Keratinocyte (primary cell): Measurements from ENCODE around the gene SUPT20HL2. TPM values are rescaled to one million over a fixed set of nuclear protein-coding genes. Genes with fewer than 3 reads are reported as not detected.

Experiments
- DNase-seq: peaks from one replicate; pipeline ENCODE4 v3.0.0-alpha.2; 2011; ENCODE audit warnings: low read depth, missing footprints, low spot score
- FAIRE-seq: peaks from 2 replicates; lab custom pipeline; 2011; peaks lifted over from hg19 to GRCh38; lab: Jason Lieb, UNC
- H2AFZ ChIP-seq: 2 replicates; pipeline ENCODE4 v1.6.0; 2012; ENCODE audit warnings: low read length, control low read depth, inconsistent platforms; ENCODE audit not compliant: control insufficient read depth
- H3K27ac ChIP-seq: 2 replicates; pipeline ENCODE4 v1.5.1; 2011; ENCODE audit warnings: low read length; ENCODE audit not compliant: control insufficient read depth, insufficient read depth
- H3K27me3 ChIP-seq: 3 replicates; pipeline ENCODE4 v1.6.0; 2011; ENCODE audit warnings: low read length; ENCODE audit not compliant: control insufficient read depth, insufficient read depth; ENCODE audit errors: extremely low read depth
- H3K36me3 ChIP-seq, 2 experiments: 2 replicates in 1 of 2; 3 replicates in 1 of 2; pipeline ENCODE4 v1.5.1; 2011; ENCODE audit warnings: low read length in 2 of 2, mild to moderate bottlenecking in 1 of 2; ENCODE audit not compliant: control insufficient read depth in 2 of 2, insufficient read depth in 2 of 2; ENCODE audit errors: extremely low read depth in 1 of 2
- H3K4me1 ChIP-seq: 3 replicates; pipeline ENCODE4 v1.5.1; 2011; ENCODE audit warnings: low read length; ENCODE audit not compliant: control insufficient read depth, insufficient read depth; ENCODE audit errors: extremely low read depth
- H3K4me2 ChIP-seq: 3 replicates; pipeline ENCODE4 v1.6.0; 2011; ENCODE audit warnings: low read depth, low read length; ENCODE audit not compliant: control insufficient read depth, insufficient read depth; ENCODE audit errors: extremely low read depth
- H3K4me3 ChIP-seq, 3 experiments: fragments of 200-600 bp in 1 of 3; sonication (generic) in 1 of 3; 2 replicates in 2 of 3; 3 replicates in 1 of 3; pipeline ENCODE4 v1.5.1; 2011 to 2016; ENCODE audit warnings: low read length in 3 of 3, mild to moderate bottlenecking in 3 of 3, control low read depth in 2 of 3, inconsistent platforms in 1 of 3, low read depth in 1 of 3, mixed read lengths in 1 of 3, mixed run types in 1 of 3, moderate library complexity in 1 of 3; ENCODE audit not compliant: control insufficient read depth in 2 of 3, insufficient read depth in 2 of 3; ENCODE audit errors: extremely low read depth in 1 of 3
- H3K79me2 ChIP-seq: 2 replicates; pipeline ENCODE4 v1.6.0; 2012; ENCODE audit warnings: low read length; ENCODE audit not compliant: control insufficient read depth, insufficient read depth
- H3K9ac ChIP-seq: 3 replicates; pipeline ENCODE4 v1.6.0; 2011; ENCODE audit warnings: low read length; ENCODE audit not compliant: control insufficient read depth, insufficient read depth; ENCODE audit errors: extremely low read depth
- H3K9me1 ChIP-seq: 3 replicates; pipeline ENCODE4 v1.6.0; 2011; ENCODE audit warnings: low read length; ENCODE audit not compliant: control insufficient read depth, insufficient read depth; ENCODE audit errors: extremely low read depth
- H3K9me3 ChIP-seq: 2 replicates; pipeline ENCODE4 v1.5.1; 2012; ENCODE audit warnings: low read depth, low read length; ENCODE audit not compliant: control insufficient read depth
- H4K20me1 ChIP-seq: 3 replicates; pipeline ENCODE4 v1.6.0; 2011; ENCODE audit warnings: low read length; ENCODE audit not compliant: control insufficient read depth, insufficient read depth; ENCODE audit errors: extremely low read depth
- EZH2 ChIP-seq: IDR thresholded peaks from one replicate; pipeline ENCODE4 v1.6.1; 2012; ENCODE audit warnings: inconsistent platforms, mild to moderate bottlenecking, low read length, moderate library complexity
- dilution Hi-C: fragments of 300-500 bp; cut with MboI; formaldehyde crosslinking; loops from one replicate; pipeline ENCODE4 v1.7.0; 2020; ENCODE audit warnings: low sequenced_read_pairs; ENCODE audit not compliant: extremely low pct_ligation_motif_present
- polyA plus RNA-seq, 5 experiments: library from polyadenylated mRNA; depleted of rRNA in 3 of 5; stranded (reverse) in 3 of 5; stranded (forward) in 1 of 5; unstranded in 1 of 5; fragments of >200 nt; gene quantifications; 1 replicate in 1 of 5; 2 replicates in 3 of 5; 3 replicates in 1 of 5; pipeline versions ENCODE4 v1.2.1 to v1.2.3, GENCODE V29; 2011 to 2012; ENCODE audit warnings: missing spikeins in 2 of 5, low read depth in 1 of 5, low replicate concordance in 1 of 5
- TF ChIP-seq, protein P1 (sequence below), 3 experiments: IDR thresholded peaks in 1 of 3; conservative IDR thresholded peaks in 1 of 3; optimal IDR thresholded peaks in 1 of 3; 2 replicates in 2 of 3; 3 replicates in 1 of 3; pipeline versions ENCODE3 to v1.5.1; 2011; ENCODE audit warnings: low read length in 3 of 3, mild to moderate bottlenecking in 3 of 3, moderate library complexity in 2 of 3, control low read depth in 1 of 3, inconsistent platforms in 1 of 3; ENCODE audit not compliant: insufficient read depth in 2 of 3; ENCODE audit errors: extremely low read depth in 1 of 3

Gene SUPT20HL2
- polyA plus RNA-seq, 1 donor (not counting 4 experiments of a cell fraction or from before 2014, with no cell fraction given): not detected

DNA sequence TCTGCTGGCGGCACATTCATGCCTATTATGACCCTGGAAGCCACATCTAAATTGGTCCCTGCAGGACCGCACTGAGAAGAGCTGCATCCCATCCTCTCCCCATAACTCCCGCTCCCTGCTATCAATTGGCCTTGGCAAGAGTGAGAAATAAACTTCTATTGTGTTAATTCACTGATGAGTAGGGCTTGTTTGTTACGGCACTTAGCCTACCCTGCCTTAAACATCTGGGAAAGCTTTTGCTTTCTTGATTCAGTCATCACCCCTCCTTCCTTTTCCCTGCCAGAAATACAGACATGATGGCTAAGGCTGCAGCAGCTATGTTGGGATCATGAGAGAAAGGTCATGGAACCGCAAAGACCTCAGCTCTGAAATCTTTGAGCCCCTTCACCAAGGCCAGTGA lies 36.5 kb downstream of the SUPT20HL2 start:
- TF ChIP-seq, protein P1, sequence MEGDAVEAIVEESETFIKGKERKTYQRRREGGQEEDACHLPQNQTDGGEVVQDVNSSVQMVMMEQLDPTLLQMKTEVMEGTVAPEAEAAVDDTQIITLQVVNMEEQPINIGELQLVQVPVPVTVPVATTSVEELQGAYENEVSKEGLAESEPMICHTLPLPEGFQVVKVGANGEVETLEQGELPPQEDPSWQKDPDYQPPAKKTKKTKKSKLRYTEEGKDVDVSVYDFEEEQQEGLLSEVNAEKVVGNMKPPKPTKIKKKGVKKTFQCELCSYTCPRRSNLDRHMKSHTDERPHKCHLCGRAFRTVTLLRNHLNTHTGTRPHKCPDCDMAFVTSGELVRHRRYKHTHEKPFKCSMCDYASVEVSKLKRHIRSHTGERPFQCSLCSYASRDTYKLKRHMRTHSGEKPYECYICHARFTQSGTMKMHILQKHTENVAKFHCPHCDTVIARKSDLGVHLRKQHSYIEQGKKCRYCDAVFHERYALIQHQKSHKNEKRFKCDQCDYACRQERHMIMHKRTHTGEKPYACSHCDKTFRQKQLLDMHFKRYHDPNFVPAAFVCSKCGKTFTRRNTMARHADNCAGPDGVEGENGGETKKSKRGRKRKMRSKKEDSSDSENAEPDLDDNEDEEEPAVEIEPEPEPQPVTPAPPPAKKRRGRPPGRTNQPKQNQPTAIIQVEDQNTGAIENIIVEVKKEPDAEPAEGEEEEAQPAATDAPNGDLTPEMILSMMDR (optimal IDR thresholded peaks at IDR 0.05 in 1 of 3, IDR thresholded peaks at IDR 0.05 in 1 of 3, conservative IDR thresholded peaks at IDR 0.05 in 1 of 3; ENCODE audit: extremely low read depth in 1 of 3, insufficient read depth in 2 of 3, low read length in 3 of 3): no peak
- TF ChIP-seq EZH2: no peak
- no peak for FAIRE-seq

DNA sequence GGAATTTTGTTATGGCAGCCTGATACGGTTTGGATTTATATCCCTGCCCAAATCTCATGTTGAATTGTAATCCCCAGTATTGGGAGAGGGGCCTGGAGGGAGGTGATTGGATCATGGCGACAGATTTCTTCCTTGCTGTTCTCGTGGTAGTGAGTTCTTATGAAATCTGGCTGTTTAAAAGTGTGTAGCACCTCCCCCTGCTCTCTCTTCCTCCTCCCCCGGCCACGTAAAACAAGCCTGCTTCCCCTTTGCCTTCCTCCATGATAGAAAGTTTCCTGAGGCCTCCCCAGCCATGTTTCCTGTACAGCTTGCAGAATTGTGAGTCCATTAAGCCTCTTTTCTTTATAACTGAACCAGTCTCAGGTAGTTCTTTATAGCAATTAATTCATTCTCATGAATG lies 37.9 kb downstream of the SUPT20HL2 start:
- no peak overlapping the region for H3K9ac ChIP-seq
- H4K20me1 ChIP-seq: no peaks in the 10 kb centered on the region
- no peaks in the 10 kb centered on the region for H3K9me1 ChIP-seq
- no peaks in the 10 kb centered on the region for H3K27me3 ChIP-seq
- no peaks in the 10 kb centered on the region for H3K36me3 ChIP-seq
- H3K9me3 ChIP-seq: no peaks in the 10 kb centered on the region
- no peaks in the 10 kb centered on the region for H3K4me1 ChIP-seq
- no peak overlapping the region for H3K4me3 ChIP-seq
- no peak overlapping the region for H3K27ac ChIP-seq
- no peak overlapping the region for H2AFZ ChIP-seq
- DNase-seq (no peak), FAIRE-seq (no peak)
- TF ChIP-seq EZH2: no peak
- TF ChIP-seq, protein P1 (optimal IDR thresholded peaks at IDR 0.05 in 1 of 3, IDR thresholded peaks at IDR 0.05 in 1 of 3, conservative IDR thresholded peaks at IDR 0.05 in 1 of 3; ENCODE audit: extremely low read depth in 1 of 3, insufficient read depth in 2 of 3, low read length in 3 of 3): no peak
- dilution Hi-C loops: no loop called here
- no peak overlapping the region for H3K4me2 ChIP-seq
- H3K79me2 ChIP-seq: no peaks in the 10 kb centered on the region

More for the DNA sequence above, 36.5 kb downstream of the SUPT20HL2 start:
- no peak overlapping the region for H2AFZ ChIP-seq
- no peaks in the 10 kb centered on the region for H3K9me3 ChIP-seq
- no peaks in the 10 kb centered on the region for H4K20me1 ChIP-seq
- H3K36me3 ChIP-seq: no peaks in the 10 kb centered on the region
- dilution Hi-C loops: no loop called here
- H3K9ac ChIP-seq: no peak overlapping the region
- H3K4me3 ChIP-seq: no peak overlapping the region
- no peaks in the 10 kb centered on the region for H3K4me1 ChIP-seq
- H3K27me3 ChIP-seq: no peaks in the 10 kb centered on the region
- DNase-seq: no peak
- no peak overlapping the region for H3K4me2 ChIP-seq
- no peak overlapping the region for H3K27ac ChIP-seq
- no peaks in the 10 kb centered on the region for H3K9me1 ChIP-seq
- no peaks in the 10 kb centered on the region for H3K79me2 ChIP-seq
